Measurements from ENCODE around the gene EXTL1. TPM values are rescaled to one million over a fixed set of nuclear protein-coding genes. Genes with fewer than 3 reads are reported as not detected.

Gene EXTL1
- total and polyA plus RNA-seq, 3 donors from 2014 or later: 1.3 to 2.8 (median 1.3) TPM

DNA sequence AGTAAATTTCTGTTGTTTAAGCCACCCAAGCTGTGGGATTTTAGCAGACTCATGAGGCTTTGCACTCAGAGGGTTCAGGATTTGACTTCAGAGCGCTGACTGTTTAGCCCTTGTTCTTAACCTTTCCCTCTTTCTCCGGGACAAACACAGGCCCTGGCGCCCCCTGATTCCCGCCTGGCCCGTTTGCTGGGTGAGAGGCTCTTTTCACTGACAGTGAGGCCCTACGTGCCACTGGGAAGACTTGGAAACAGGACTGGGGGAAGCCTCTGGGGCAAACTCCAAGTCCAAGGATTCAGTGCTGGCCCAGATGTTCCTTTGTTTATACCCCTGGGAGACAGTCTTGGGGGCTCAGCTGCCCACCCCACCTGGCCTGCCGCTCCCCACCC lies 57.6 kb downstream of the EXTL1 start:
- H3K36me3 ChIP-seq (ENCODE audit: low read depth, missing control alignments): no peaks in the 10 kb centered on the region
- WGBS, 2 donors: 73 to 74% methylated on average over 7 of the region's 7 CpGs
- intact Hi-C loops (cut with DNase I; ENCODE audit: low total_unique reads): no loop called here

DNA sequence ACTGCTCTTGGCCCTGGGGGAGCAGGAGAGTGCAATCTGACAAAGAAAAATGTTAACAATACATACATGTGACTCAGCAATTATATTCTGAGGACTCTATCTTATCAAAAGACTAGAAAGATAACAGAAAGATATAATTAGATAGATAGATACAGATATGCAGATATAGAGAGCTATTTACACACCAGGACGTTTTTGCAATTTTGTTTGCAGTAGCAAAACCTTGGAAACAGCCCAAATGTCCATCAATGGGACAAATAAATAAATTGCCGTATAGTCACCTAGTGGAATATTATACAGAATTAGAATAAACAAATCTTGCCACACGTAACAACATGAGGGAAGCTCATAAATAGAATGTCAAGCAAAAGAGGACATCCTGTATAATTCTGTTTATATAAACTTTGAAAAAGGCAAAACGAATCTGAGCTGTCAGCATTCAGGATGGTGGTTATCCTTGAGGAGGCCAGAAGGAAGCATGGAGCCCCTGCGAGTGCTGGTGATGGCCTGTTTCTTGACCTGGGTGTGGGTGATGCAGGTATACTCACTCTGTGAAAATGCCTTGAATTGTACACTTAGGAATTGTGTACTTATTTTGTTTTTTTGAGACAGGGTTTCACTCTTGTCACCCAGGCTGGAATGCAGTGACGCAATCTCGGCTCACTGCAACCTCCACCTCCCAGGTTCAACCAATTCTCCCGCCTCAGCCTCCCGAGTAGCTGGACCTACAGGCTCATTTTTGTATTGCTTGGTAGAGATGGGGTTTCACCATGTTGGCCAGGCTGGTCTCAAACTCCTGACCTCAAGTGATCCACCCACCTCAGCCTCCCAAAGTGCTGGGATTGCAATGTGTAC lies 58.6 kb downstream of the EXTL1 start:
- TF ChIP-seq, protein P1, sequence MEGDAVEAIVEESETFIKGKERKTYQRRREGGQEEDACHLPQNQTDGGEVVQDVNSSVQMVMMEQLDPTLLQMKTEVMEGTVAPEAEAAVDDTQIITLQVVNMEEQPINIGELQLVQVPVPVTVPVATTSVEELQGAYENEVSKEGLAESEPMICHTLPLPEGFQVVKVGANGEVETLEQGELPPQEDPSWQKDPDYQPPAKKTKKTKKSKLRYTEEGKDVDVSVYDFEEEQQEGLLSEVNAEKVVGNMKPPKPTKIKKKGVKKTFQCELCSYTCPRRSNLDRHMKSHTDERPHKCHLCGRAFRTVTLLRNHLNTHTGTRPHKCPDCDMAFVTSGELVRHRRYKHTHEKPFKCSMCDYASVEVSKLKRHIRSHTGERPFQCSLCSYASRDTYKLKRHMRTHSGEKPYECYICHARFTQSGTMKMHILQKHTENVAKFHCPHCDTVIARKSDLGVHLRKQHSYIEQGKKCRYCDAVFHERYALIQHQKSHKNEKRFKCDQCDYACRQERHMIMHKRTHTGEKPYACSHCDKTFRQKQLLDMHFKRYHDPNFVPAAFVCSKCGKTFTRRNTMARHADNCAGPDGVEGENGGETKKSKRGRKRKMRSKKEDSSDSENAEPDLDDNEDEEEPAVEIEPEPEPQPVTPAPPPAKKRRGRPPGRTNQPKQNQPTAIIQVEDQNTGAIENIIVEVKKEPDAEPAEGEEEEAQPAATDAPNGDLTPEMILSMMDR (IDR thresholded peaks at IDR 0.05): no peak
- TF ChIP-seq POLR2A (IDR thresholded peaks at IDR 0.05): no peak
- Histone ChIP-seq H3K36me3 (ENCODE audit: low read depth, missing control alignments) (no peaks in the 10 kb centered on the region), H3K4me1 (no peaks in the 10 kb centered on the region), H3K27me3 (no peaks in the 10 kb centered on the region), H3K27ac (no peak overlapping the region), H3K4me3 (no peak overlapping the region), H3K9me3 (no peaks in the 10 kb centered on the region)
- no peak for DNase-seq
- 85 to 88% methylated on average over 9 of the region's 9 CpGs for WGBS, 2 donors
- intact Hi-C loops (cut with DNase I; ENCODE audit: low total_unique reads): no loop called here

More for the DNA sequence above, 57.6 kb downstream of the EXTL1 start:
- H3K4me3 ChIP-seq: no peak overlapping the region
- no peak for TF ChIP-seq POLR2A (IDR thresholded peaks at IDR 0.05)
- TF ChIP-seq, protein P1 (IDR thresholded peaks at IDR 0.05): no peak
- H3K9me3 ChIP-seq: no peaks in the 10 kb centered on the region
- H3K27me3 ChIP-seq: no peaks in the 10 kb centered on the region
- H3K4me1 ChIP-seq: no peaks in the 10 kb centered on the region
- H3K27ac ChIP-seq: no peak overlapping the region
- no peak for DNase-seq

DNA sequence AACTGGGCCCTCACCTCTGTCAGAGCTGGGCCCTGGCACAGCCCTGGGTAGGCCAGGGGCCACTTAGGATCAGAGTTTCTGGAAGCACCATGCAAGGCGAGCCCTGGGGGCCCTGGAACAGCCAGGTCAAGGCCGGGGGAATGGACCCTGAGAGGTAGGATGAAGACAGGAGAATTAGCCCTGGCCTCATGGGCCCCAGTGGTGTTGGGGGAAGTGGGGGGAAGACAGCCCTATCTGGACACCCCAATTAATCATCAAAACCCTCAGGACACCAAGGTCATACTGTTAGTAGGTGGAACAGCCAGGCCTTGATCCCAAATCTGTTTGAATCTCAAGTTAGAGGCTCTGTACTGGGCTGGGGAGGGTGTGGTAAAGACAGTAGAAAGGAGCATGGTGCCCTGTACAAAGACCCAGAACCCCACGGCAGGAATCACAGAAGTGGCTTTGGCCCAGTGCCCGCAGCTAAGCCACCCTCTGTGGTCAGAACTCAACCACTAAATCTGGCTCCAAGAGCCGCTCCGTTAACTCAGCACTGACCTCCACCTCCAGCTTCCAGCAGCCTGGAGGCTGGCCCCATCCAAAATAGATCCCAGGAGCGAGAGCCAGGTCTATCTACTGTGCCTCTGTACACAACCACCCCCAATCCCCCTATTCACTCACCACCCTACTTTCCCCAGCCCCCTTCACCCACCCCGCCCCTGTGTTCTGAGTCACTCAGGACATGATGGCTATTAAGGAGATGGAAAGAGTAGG lies 59.9 kb downstream of the EXTL1 start:
- H3K4me1 ChIP-seq: no peaks in the 10 kb centered on the region
- no peaks in the 10 kb centered on the region for H3K27me3 ChIP-seq
- H3K27ac ChIP-seq: no peak overlapping the region
- intact Hi-C loops (cut with DNase I; ENCODE audit: low total_unique reads): no loop called here
- no peak for TF ChIP-seq POLR2A (IDR thresholded peaks at IDR 0.05)
- TF ChIP-seq, protein P1 (IDR thresholded peaks at IDR 0.05): no peak
- H3K4me3 ChIP-seq: no peak overlapping the region
- H3K36me3 ChIP-seq (ENCODE audit: low read depth, missing control alignments): no peaks in the 10 kb centered on the region
- WGBS, 2 donors: 83% methylated on average over 8 of the region's 8 CpGs
- no peak for DNase-seq
- no peaks in the 10 kb centered on the region for H3K9me3 ChIP-seq

DNA sequence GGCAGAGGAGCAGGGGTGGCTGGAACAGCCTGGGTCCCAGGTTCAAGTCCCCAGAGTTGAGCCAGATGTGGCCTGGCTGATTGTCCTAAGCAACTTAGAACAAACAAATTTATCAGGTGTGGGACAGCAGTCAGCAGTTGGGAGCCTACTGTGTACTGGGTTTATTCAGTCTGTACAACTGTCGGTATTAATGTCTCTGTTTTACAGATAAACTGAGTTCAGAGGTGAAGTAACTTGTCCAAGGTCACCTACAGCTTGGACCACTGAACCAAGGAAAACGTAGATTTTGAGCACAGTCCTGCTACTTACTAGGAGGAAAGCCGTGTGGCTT lies 60.4 kb downstream of the EXTL1 start:
- no peak overlapping the region for H3K4me3 ChIP-seq
- WGBS, 2 donors: 38 to 59% methylated on average over 3 of the region's 3 CpGs
- intact Hi-C loops (cut with DNase I; ENCODE audit: low total_unique reads): no loop called here
- no peaks in the 10 kb centered on the region for H3K4me1 ChIP-seq
- H3K27me3 ChIP-seq: no peaks in the 10 kb centered on the region
- H3K27ac ChIP-seq: no peak overlapping the region
- H3K9me3 ChIP-seq: no peaks in the 10 kb centered on the region
- TF ChIP-seq POLR2A (IDR thresholded peaks at IDR 0.05): no peak
- TF ChIP-seq, protein P1 (IDR thresholded peaks at IDR 0.05): no peak
- H3K36me3 ChIP-seq (ENCODE audit: low read depth, missing control alignments): no peaks in the 10 kb centered on the region
- DNase-seq: no peak
